HG03558 (cell line): ENCODE measurements around the gene RPS2.

Experiments used
- ATAC-seq: cut with Tn5 transposase; IDR thresholded peaks from one replicate; pipeline ENCODE4 v1.9.1; 2021; ENCODE audit warnings: moderate number of reproducible peaks; ENCODE audit not compliant: unreplicated experiment; ENCODE audit errors: extremely low read depth

RPS2 gene

GRCh38 chr16:1983544-1984346 lies 19.1 kb upstream of the RPS2 start, which contains the start of gene GFER:
Gene GFER (plus strand): TSS chr16:1984193. CDS start chr16:1984219, 26 bp downstream.
- peak; percentile 62 for ATAC-seq

- ATAC-seq, result no peak
Measured at GRCh38 chr16:1982991-1983543, 18.4 kb upstream of the RPS2 start.

DNA sequence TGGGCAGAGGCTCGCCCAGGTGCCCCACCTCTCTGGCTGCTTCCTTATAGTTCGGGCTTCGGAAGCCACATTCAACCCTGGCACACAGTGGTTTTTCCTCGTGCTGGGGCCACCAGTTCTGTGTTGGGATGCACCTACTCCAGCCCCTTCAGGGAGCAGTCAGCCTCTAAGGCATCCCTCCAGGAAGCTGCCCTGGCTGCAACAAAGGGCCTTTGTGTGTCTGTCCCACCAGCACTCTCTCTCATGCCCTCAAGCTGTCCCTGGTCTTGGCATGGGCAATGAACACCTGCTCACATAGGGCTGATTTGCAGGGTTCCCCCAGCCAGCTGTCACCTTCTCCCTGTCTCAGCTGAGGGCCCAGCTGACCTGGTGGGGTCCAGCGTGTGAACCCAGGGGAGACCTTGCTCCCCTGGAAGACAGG lies 17.4 kb upstream of the RPS2 start:
- no peak for ATAC-seq

DNA sequence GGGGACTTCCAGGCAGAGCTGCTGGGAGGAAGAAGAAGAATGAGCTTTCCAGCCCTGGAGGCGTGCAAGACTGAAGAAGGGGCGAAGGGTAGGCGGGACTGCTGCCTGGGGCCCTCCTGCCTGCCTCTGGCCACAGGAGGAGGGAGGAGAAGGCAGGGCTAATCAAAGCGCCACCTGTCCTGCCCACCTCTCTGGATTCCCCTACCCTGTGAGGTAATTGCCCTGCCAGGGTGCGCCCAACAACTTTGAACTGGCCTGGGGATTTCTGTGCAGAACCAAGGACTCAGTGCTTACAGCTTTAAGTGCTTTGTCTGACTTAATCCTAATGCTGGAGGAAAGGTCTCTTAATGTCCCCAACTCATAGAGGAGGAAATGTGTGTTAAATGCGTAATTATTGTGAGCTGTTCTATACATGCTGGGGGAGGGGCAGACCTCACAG lies 16.8 kb upstream of the RPS2 start, which contains the start of gene NOXO1:
Gene NOXO1, minus strand, starts transcription at position 72 of the 439 bp plus-strand sequence. CDS start 290 bp downstream, outside the sequence.
- ATAC-seq, result no peak

DNA sequence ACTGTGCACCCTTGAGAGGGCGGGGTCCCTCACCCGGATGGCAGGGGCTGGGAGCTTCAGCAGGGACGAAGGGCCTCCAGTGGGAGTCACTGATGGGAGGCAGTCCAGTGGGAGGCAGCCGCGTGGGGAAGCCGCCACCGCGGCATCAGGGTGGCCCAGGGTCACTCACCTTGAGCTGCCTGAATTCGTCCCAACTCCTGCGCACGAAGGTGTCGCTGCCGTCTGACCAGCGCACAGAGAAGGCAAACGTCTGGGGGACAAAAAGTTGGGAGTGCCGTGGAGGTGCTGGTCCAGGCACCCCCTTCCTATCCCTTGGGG lies 16.1 kb upstream of the RPS2 start:
- no peak for ATAC-seq

- ATAC-seq, result no peak
Measured at GRCh38 chr16:1980030-1980769, 15.6 kb upstream of the RPS2 start.

- ATAC-seq, result no peak
Measured at GRCh38 chr16:1979271-1980029, 14.8 kb upstream of the RPS2 start.

DNA sequence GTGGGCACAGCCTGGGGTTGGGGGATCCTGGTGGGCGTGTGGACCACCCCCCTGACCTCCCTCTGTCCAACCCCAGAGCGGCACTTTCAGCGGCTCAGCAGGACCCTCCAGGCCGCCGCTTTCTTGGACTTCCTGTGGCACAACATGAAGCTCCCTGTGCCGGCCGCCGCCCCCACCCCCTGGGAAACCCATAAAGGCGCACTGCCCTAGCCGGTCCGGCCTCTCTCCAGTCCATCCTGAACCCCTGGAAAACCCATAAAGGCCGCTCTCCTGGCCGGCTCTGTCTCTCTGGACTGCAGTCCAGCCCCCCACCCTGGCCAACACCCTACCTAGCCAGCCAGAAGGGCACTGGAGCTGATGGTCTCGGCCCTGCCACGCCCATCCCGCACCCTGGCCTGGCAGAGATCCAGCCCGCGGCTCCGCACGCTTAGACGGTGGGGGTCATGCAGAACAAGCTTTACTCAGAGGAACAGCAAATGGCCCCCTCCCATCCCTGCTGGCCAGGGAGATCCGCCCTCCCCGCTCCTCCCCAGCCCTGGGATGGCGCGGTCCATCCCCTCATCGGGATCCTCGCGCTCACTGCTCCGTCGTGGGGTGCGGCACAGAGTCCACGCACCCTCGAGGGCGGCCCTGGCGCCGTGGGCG lies 14.0 kb upstream of the RPS2 start:
- no peak for ATAC-seq

- ATAC-seq, result no peak
Measured at GRCh38 chr16:1977875-1978268, 13.2 kb upstream of the RPS2 start.

DNA sequence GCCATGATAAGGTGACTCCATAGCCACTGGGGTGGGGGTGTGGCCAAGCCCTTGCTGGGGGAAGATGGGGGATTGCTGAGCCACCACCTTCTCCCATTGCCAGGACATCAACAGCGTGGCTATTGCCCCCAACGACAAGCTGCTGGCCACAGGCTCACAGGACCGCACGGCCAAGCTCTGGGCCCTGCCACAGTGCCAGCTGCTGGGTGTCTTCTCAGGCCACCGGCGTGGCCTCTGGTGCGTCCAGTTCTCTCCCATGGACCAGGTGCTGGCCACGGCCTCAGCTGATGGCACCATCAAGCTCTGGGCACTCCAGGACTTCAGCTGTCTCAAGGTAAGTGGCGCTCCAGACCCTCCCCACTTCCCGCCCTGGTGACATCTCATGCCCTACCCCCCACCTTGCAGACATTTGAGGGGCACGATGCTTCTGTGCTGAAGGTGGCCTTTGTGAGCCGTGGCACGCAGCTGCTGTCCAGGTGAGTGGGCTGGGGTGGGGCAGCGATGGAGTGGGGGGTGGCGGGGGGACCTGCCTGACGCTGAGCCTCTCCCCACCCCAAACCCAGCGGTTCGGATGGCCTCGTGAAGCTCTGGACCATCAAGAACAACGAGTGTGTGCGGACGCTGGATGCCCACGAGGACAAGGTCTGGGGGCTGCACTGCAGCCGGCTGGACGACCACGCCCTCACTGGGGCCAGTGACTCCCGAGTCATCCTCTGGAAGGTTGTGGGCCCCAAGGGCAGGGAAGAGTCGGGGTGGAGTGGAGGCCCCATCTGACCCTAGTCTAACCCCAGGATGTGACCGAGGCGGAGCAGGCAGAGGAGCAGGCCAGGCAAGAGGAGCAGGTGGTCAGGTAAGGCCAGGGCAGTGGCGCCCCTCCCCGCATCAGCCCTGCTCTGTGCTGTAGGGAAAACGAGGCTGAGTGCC lies 12.6 kb upstream of the RPS2 start:
- ATAC-seq, result no peak

GRCh38 chr16:1976216-1976520 lies 11.5 kb upstream of the RPS2 start:
- ATAC-seq, result no peak

DNA sequence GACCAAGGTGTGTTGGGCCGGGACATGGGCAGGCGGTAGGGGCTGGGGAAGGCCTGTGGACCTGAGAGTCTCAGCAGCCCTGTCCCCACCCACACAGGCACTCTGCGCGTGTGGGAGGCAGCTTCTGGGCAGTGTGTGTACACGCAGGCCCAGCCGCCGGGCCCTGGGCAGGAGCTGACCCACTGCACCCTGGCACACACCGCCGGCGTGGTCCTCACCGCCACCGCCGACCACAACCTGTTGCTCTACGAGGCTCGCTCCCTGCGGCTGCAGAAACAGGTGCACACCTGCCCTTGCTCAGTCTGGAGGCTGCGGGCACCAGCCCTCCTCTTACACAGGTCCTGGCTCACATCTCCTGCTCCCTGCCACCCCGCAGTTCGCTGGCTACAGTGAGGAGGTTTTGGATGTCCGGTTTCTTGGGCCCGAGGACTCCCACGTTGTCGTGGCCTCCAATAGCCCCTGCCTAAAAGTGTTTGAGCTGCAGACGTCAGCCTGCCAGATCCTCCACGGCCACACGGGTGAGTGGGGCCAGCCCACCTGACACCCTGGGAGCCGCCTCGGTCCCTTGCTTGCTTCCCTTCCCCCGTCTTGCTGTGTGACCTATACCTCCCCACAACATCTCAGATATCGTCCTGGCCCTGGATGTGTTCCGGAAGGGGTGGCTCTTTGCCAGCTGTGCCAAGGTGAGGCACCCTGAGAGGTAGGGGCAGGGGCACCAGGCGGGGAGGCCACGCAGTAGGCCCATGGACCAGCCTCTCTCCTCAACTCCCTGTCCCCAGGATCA lies 11.0 kb upstream of the RPS2 start:
- ATAC-seq, result no peak

DNA sequence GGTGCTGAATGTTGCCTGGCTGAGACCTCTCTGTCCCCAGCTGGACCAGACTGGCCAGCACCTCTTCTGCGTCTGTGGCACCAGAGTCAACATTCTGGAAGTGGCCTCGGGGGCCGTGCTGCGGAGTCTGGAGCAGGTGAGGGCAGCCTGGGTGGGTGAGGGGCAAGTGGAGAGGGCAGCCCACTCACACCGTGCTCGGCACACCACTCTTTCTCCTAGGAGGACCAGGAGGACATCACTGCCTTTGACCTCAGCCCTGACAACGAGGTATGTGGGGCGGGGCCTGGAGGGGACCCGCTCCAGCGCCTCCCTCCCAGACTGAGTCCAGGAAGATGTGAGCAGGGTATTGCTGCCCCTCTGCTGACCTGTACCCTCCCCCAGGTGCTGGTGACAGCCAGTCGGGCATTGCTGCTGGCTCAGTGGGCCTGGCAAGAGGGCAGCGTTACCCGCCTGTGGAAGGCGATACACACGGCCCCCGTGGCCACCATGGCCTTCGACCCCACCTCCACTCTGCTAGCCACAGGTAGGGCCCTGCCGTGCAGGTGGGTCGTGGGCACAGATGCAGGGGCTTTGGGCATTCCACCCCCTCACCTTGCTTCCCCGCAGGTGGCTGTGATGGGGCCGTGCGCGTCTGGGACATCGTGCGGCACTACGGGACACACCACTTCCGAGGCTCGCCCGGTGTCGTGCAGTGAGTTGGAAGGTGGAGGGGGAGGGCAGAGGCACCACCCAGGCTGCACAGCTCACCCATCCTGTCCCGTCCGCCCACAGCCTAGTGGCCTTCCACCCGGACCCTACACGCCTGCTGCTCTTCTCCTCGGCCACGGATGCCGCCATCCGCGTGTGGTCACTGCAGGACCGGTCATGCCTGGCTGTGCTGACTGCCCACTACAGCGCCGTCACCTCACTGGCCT lies 9.8 kb upstream of the RPS2 start:
- no peak for ATAC-seq

DNA sequence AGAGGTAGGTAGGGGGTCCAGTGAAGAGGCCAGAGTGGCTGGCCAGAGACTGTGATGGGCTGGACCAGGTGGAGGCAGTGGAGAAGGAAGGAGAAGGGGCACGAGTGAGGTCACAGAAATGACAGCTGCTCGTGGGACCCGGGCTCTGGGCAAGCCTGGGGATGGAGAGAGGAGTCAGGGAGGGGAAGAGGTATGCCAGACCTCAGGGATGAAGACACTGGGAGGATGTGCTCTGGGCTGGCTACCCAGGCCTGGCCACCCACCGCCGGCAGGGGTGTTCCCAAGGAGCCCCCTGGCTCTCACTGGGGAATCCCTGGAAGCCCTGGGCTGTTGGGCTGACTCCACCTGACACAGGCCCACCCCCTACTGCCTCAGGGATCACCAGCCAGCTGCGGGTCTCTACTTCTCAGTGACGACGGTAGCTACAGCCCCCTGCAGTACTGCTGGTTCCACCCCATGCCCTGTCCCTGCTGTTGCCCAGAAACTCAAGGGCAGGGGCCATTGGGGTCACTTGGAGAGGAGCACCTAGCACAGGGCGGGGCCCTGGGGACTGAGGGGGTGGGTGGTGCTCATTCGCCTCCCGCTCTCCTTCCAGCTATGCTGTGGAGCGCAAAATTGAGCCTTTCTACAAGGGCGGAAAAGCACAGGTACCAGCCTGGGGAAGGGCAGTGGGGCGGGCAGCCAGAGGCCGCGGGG lies 9.0 kb upstream of the RPS2 start:
- no peak for ATAC-seq

DNA sequence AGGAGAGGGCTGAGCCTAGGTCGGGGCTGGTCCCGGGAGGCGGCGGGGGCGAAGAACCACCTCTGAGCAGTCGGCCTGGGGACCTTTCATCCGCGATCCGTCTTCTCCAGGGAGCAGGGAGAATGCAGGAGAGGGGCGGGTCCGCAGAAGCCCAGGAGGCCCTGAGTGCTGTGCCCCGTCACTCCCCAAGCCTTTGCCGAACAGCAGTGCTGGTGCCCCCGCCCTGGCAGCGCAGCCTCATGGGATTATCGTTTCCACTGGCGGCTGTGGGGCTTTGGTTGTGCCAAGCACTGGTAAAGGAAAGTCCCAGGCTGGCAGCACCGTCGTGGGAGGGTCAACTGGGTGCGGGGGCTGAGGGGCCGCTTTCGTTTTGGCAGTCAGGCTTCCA lies 7.9 kb upstream of the RPS2 start:
- no peak for ATAC-seq

GRCh38 chr16:1971796-1972489 lies 7.3 kb upstream of the RPS2 start, which contains the start of gene TBL3:
Gene TBL3 (plus strand): TSS chr16:1972053. CDS start chr16:1972165, 112 bp downstream.
- ATAC-seq, result peak; percentile 72
